Endothelial cell of umbilical vein (primary cell): ENCODE data around the gene USE1. TPM values are rescaled to one million over a fixed set of nuclear protein-coding genes. Genes with fewer than 3 reads are reported as not detected.
A peak's percentile ranks its signal among the peaks of the same experiment; 100 is the strongest.

Experiments used
- BruUV-seq: library from RNA; stranded (reverse); fragments of 400-500 nt; replicated peaks from 2 replicates; lab custom pipeline; 2021; lab: Mats Ljungman, UMichigan
- CTCF ChIA-PET: fragments of 300-600, 350-600 bp; sonication (Branson Sonifier 250); formaldehyde crosslinking; loops from one replicate; lab custom pipeline; 2021; ENCODE audit warnings: antibody characterized with exemption, inconsistent platforms; lab: Charles Lee
- POLR2A ChIA-PET: fragments of 300-600, 350-600 bp; sonication (Branson Sonifier 250); formaldehyde crosslinking; loops from one replicate; lab custom pipeline; 2021; ENCODE audit warnings: antibody characterized with exemption, inconsistent platforms; lab: Charles Lee
- DNase-seq: peaks from one replicate; pipeline ENCODE4 v3.0.0-alpha.2; 2011; ENCODE audit warnings: low read depth, low spot score
- FAIRE-seq: peaks from 2 replicates; lab custom pipeline; 2011; peaks lifted over from hg19 to GRCh38; lab: Jason Lieb, UNC
- H2AFZ ChIP-seq: 2 replicates; pipeline ENCODE4 v1.6.0; 2012; ENCODE audit warnings: low read depth, low read length, control low read depth, inconsistent platforms
- H3K27ac ChIP-seq: 2 replicates; pipeline ENCODE4 v1.5.1; 2011; ENCODE audit warnings: low read depth, mild to moderate bottlenecking, control low read depth, low read length, moderate library complexity; ENCODE audit not compliant: insufficient read depth
- H3K27me3 ChIP-seq, 2 experiments: 2 replicates each; pipeline versions ENCODE4 v1.6.0 to v1.6.1; 2011; ENCODE audit warnings: low read length in 2 of 2, mixed read lengths in 1 of 2; ENCODE audit not compliant: control insufficient read depth in 2 of 2, insufficient read depth in 2 of 2
- H3K36me3 ChIP-seq, 2 experiments: 2 replicates in 1 of 2; 3 replicates in 1 of 2; pipeline ENCODE4 v1.5.1; 2011; ENCODE audit warnings: low read length in 2 of 2, mild to moderate bottlenecking in 1 of 2, moderate library complexity in 1 of 2; ENCODE audit not compliant: control insufficient read depth in 2 of 2, insufficient read depth in 2 of 2; ENCODE audit errors: extremely low read depth in 1 of 2
- H3K4me1 ChIP-seq: 3 replicates; pipeline ENCODE4 v1.5.1; 2011; ENCODE audit warnings: mild to moderate bottlenecking, low read length; ENCODE audit not compliant: control insufficient read depth, insufficient read depth; ENCODE audit errors: extremely low read depth
- H3K4me2 ChIP-seq: 2 replicates; pipeline ENCODE4 v1.6.1; 2011; ENCODE audit warnings: low read length, control low read depth, mixed read lengths; ENCODE audit not compliant: insufficient read depth
- H3K4me3 ChIP-seq, 3 experiments: fragments of 200-600 bp in 1 of 3; sonication (generic), shearing (Covaris generic) in 1 of 3; replicated peaks in 1 of 3; 2 replicates each; pipeline ENCODE4 v1.5.1; 2011 to 2016; ENCODE audit warnings: control low read depth in 3 of 3, low read length in 3 of 3, mild to moderate bottlenecking in 2 of 3, inconsistent platforms in 1 of 3, low read depth in 1 of 3, moderate library complexity in 1 of 3; ENCODE audit not compliant: insufficient read depth in 1 of 3
- H3K79me2 ChIP-seq: 2 replicates; pipeline ENCODE4 v1.6.0; 2012; ENCODE audit warnings: low read length, inconsistent platforms; ENCODE audit not compliant: control insufficient read depth, insufficient read depth
- H3K9ac ChIP-seq: replicated peaks from 2 replicates; pipeline ENCODE3; 2011; ENCODE audit warnings: low read length, control low read depth; ENCODE audit not compliant: insufficient read depth; ENCODE audit errors: extremely low read depth
- H3K9me1 ChIP-seq: replicated peaks from 3 replicates; pipeline ENCODE4 v1.6.0; 2011; ENCODE audit warnings: mild to moderate bottlenecking, low read length; ENCODE audit not compliant: control insufficient read depth, insufficient read depth; ENCODE audit errors: extremely low read depth
- H3K9me3 ChIP-seq: replicated peaks from 2 replicates; pipeline ENCODE4 v1.5.1; 2012; ENCODE audit warnings: low read length, inconsistent platforms; ENCODE audit not compliant: control insufficient read depth, insufficient read depth
- H4K20me1 ChIP-seq: replicated peaks from 2 replicates; pipeline ENCODE3; 2011; ENCODE audit warnings: mild to moderate bottlenecking, low read length; ENCODE audit not compliant: control insufficient read depth, insufficient read depth; ENCODE audit errors: extremely low read depth
- CTCF ChIP-seq, 2 donors: IDR thresholded peaks; 1 replicate in 1 of 2; 2 replicates in 1 of 2; pipeline ENCODE4 v1.5.1; 2011; ENCODE audit warnings: low read length in 2 of 2, mild to moderate bottlenecking in 2 of 2, moderate library complexity in 2 of 2, control low read depth in 1 of 2, inconsistent platforms in 1 of 2, low read depth in 1 of 2; ENCODE audit not compliant: insufficient read depth in 1 of 2; ENCODE audit errors: extremely low read depth in 1 of 2
- EZH2 ChIP-seq: IDR thresholded peaks from 2 replicates; pipeline ENCODE4 v1.6.1; 2012; ENCODE audit warnings: borderline replicate concordance, low read depth, mild to moderate bottlenecking, moderate library complexity, low read length, inconsistent platforms; ENCODE audit not compliant: severe bottlenecking
- FOS ChIP-seq: IDR thresholded peaks from 2 replicates; pipeline ENCODE4 v1.6.1; 2011; ENCODE audit warnings: mild to moderate bottlenecking, low read length, moderate library complexity, borderline replicate concordance; ENCODE audit not compliant: insufficient read depth
- GATA2 ChIP-seq: IDR thresholded peaks from 2 replicates; pipeline ENCODE4 v1.7.0; 2011; ENCODE audit warnings: low read depth, mild to moderate bottlenecking, moderate library complexity, mixed read lengths, low read length; ENCODE audit not compliant: insufficient read length, insufficient read depth
- JUN ChIP-seq: IDR thresholded peaks from 2 replicates; pipeline ENCODE4 v1.6.1; 2011; ENCODE audit warnings: borderline replicate concordance, low read depth; ENCODE audit not compliant: insufficient read length, insufficient read depth
- MAX ChIP-seq: IDR thresholded peaks from 2 replicates; pipeline ENCODE4 v1.6.1; 2011; ENCODE audit not compliant: insufficient read depth, insufficient read length
- MYC ChIP-seq: IDR thresholded peaks from one replicate; pipeline ENCODE4 v1.6.1; 2011; ENCODE audit warnings: mild to moderate bottlenecking, low read depth, low read length
- POLR2A ChIP-seq: IDR thresholded peaks from 2 replicates; pipeline ENCODE4 v1.6.1; 2012; ENCODE audit warnings: low read depth, mild to moderate bottlenecking, control low read depth, low read length
- POLR2AphosphoS5 ChIP-seq: IDR thresholded peaks from 2 replicates; pipeline ENCODE4 v1.6.1; 2012; ENCODE audit warnings: low read depth, mild to moderate bottlenecking, control low read depth, low read length, moderate library complexity; ENCODE audit not compliant: insufficient read depth
- dilution Hi-C: fragments of 300-500 bp; cut with MboI; formaldehyde crosslinking; loops from one replicate; pipeline ENCODE4 v1.15.0; 2019; ENCODE audit warnings: low sequenced_read_pairs; ENCODE audit not compliant: extremely low pct_ligation_motif_present
- intact Hi-C: fragments of 100-400 bp; cut with micrococcal nuclease; formaldehyde crosslinking; loops from one replicate; pipeline ENCODE4 v1.10.0; 2022
- polyA plus RNA-seq, 4 experiments: library from polyadenylated mRNA; depleted of rRNA in 3 of 4; stranded (reverse) in 3 of 4; unstranded in 1 of 4; fragments of >200 nt; gene quantifications; 2 replicates each; pipeline versions ENCODE4 v1.2.1 to v1.2.3, GENCODE V29; 2011 to 2012; ENCODE audit warnings: missing spikeins in 1 of 4
- total RNA-seq: library from RNA; stranded (reverse); gene quantifications from 2 replicates; pipeline ENCODE4 v1.2.3, GENCODE V29; 2021

USE1 gene
- total and polyA plus RNA-seq, 2 donors (not counting 3 experiments of a cell fraction or from before 2014, with no cell fraction given) = 21.3 to 27.6 TPM

GRCh38 chr19:17194608-17195007 is 20.5 kb upstream of the USE1 start:
- ChIA-PET POLR2A (no interaction called here), CTCF (no interaction called here)
- H3K79me2 ChIP-seq = no peaks in the 10 kb centered on the region
- TF ChIP-seq FOS (no peak), MAX (no peak), MYC (no peak), EZH2 (no peak), POLR2AphosphoS5 (no peak)
- no peak overlapping the region for H3K9ac ChIP-seq
- dilution Hi-C loops (no loop called here), intact Hi-C loops (no loop called here)
- no peak overlapping the region for H2AFZ ChIP-seq
- peaks cover 0 to 53% of the 10 kb centered on the region in 2 experiments for H3K36me3 ChIP-seq
- no peaks in the 10 kb centered on the region for H3K9me1 ChIP-seq
- FAIRE-seq = no peak
- H3K4me2 ChIP-seq = no peak overlapping the region
- no peaks in the 10 kb centered on the region for H3K4me1 ChIP-seq
- no peak for DNase-seq
- no peaks in the 10 kb centered on the region for H4K20me1 ChIP-seq
- BruUV-seq = TSS peak; percentile 90
- H3K9me3 ChIP-seq = no peaks in the 10 kb centered on the region
- H3K27ac ChIP-seq = no peak overlapping the region
- no peaks in the 10 kb centered on the region for H3K27me3 ChIP-seq
- no peak overlapping the region for H3K4me3 ChIP-seq

GRCh38 chr19:17195106-17195505 is 20.1 kb upstream of the USE1 start:
- Histone ChIP-seq H3K9me3 (no peaks in the 10 kb centered on the region), H3K79me2 (no peaks in the 10 kb centered on the region), H3K4me1 (no peaks in the 10 kb centered on the region), H3K9me1 (no peaks in the 10 kb centered on the region), H2AFZ (no peak overlapping the region), H3K4me2 (no peak overlapping the region), H3K9ac (no peak overlapping the region), H3K36me3 (peaks cover 0 to 50% of the 10 kb centered on the region in 2 experiments), H3K27ac (no peak overlapping the region), H3K27me3 (no peaks in the 10 kb centered on the region), H3K4me3 (no peak overlapping the region), H4K20me1 (no peaks in the 10 kb centered on the region)
- dilution Hi-C loops (no loop called here), intact Hi-C loops (no loop called here)
- FAIRE-seq = no peak
- BruUV-seq = no TSS peak
- ChIA-PET POLR2A (no interaction called here), CTCF (no interaction called here)
- no peak for TF ChIP-seq GATA2
- no peak for TF ChIP-seq EZH2
- no peak for TF ChIP-seq POLR2A
- no peak for TF ChIP-seq CTCF (IDR thresholded peaks at IDR 0.05; ENCODE audit: extremely low read depth in 1 of 2, insufficient read depth in 1 of 2, low read depth in 1 of 2, low read length in 2 of 2)
- TF ChIP-seq MYC = no peak
- no peak for TF ChIP-seq MAX
- no peak for TF ChIP-seq POLR2AphosphoS5
- TF ChIP-seq FOS = no peak
- TF ChIP-seq JUN = no peak
- DNase-seq = no peak
